Skeletal muscle tissue (tissue), 4 donors: ENCODE data around the gene NDUFS2. TPM values are rescaled to one million over a fixed set of nuclear protein-coding genes. Genes with fewer than 3 reads are reported as not detected.

Experiments
- H3K27ac ChIP-seq: one replicate; pipeline ENCODE4 v1.7.0; 2013; ENCODE audit warnings: mild to moderate bottlenecking, low read depth, low read length, inconsistent platforms
- H3K27me3 ChIP-seq, 3 donors: one replicate each; pipeline ENCODE4 v1.7.0; 2013; ENCODE audit warnings: low read length in 3 of 3; ENCODE audit not compliant: control insufficient read depth in 3 of 3, insufficient read depth in 3 of 3
- H3K36me3 ChIP-seq, 3 donors: one replicate each; pipeline ENCODE4 v1.7.0; 2013; ENCODE audit warnings: low read length in 3 of 3; ENCODE audit not compliant: control insufficient read depth in 3 of 3, insufficient read depth in 3 of 3
- H3K4me1 ChIP-seq, 3 donors: one replicate each; pipeline ENCODE4 v1.7.0; 2013; ENCODE audit warnings: low read length in 3 of 3, mild to moderate bottlenecking in 3 of 3; ENCODE audit not compliant: control insufficient read depth in 3 of 3, insufficient read depth in 3 of 3
- H3K4me3 ChIP-seq, 3 donors: one replicate each; pipeline ENCODE4 v1.7.0; 2013; ENCODE audit warnings: low read length in 3 of 3
- H3K9ac ChIP-seq, 3 donors: one replicate each; pipeline ENCODE4 v1.7.0; 2013; ENCODE audit warnings: low read length in 3 of 3, mild to moderate bottlenecking in 3 of 3, moderate library complexity in 2 of 3, low read depth in 1 of 3
- H3K9me3 ChIP-seq, 3 donors: one replicate each; pipeline ENCODE4 v1.7.0; 2013; ENCODE audit warnings: low read length in 3 of 3; ENCODE audit not compliant: control insufficient read depth in 3 of 3
- total RNA-seq: library from RNA; depleted of rRNA; stranded (reverse); fragments of >200 nt; gene quantifications from one replicate; pipeline ENCODE4 v1.2.3, GENCODE V29; 2014
- donor health status: Osteomylitis.

Gene NDUFS2
- total RNA-seq, result 147 TPM

GRCh38 chr1:161201836-161202712, at the start of gene NDUFS2:
TSS of gene NDUFS2 (plus strand) at chr1:161202367. CDS start at chr1:161202386, 19 bp downstream.
- no peaks in the 10 kb centered on the region for H3K27me3 ChIP-seq
- H3K4me3 ChIP-seq, result peak within 1 kb of the TSS; percentile 97 to 100 (median 99)
- peak within 1 kb of the TSS; percentile 99 for H3K27ac ChIP-seq
- H3K9me3 ChIP-seq, result no peaks in the 10 kb centered on the region
- H3K36me3 ChIP-seq, result peaks cover 14 to 34% (median 18%) of the 10 kb centered on the region in 3 donors
- H3K4me1 ChIP-seq, result peaks cover 62 to 83% (median 70%) of the 10 kb centered on the region in 3 donors
- H3K9ac ChIP-seq, result peak within 1 kb of the TSS; percentile 91 to 99 (median 99)

GRCh38 chr1:161153176-161153575, 49.0 kb upstream of the NDUFS2 start:
- Histone ChIP-seq H3K27me3 (no peaks in the 10 kb centered on the region), H3K36me3 (peaks cover 6 to 13% (median 10%) of the 10 kb centered on the region in 3 donors), H3K4me3 (peak overlapping the region; percentile 97 to 100 (median 99)), H3K9me3 (no peaks in the 10 kb centered on the region), H3K27ac (no peak overlapping the region), H3K4me1 (peaks cover 10 to 16% (median 12%) of the 10 kb centered on the region in 3 donors), H3K9ac (peak overlapping the region in 2 of 3 donors; percentile 98 to 99)

GRCh38 chr1:161153682-161154337, 48.4 kb upstream of the NDUFS2 start, which contains the start of gene UFC1:
TSS of gene UFC1 (plus strand) at chr1:161153978. CDS start at chr1:161153998, 20 bp downstream.
- H3K9ac ChIP-seq, result peak within 1 kb of the TSS; percentile 97 to 99 (median 98)
- no peaks in the 10 kb centered on the region for H3K27me3 ChIP-seq
- peak within 1 kb of the TSS; percentile 97 for H3K27ac ChIP-seq
- no peaks in the 10 kb centered on the region for H3K9me3 ChIP-seq
- H3K36me3 ChIP-seq, result peaks cover 9 to 16% (median 14%) of the 10 kb centered on the region in 3 donors
- H3K4me1 ChIP-seq, result peaks cover 15 to 22% (median 16%) of the 10 kb centered on the region in 3 donors
- H3K4me3 ChIP-seq, result peak within 1 kb of the TSS; percentile 97 to 100 (median 99)

GRCh38 chr1:161157867-161158266, 44.3 kb upstream of the NDUFS2 start:
- H3K9me3 ChIP-seq, result no peaks in the 10 kb centered on the region
- no peaks in the 10 kb centered on the region for H3K27me3 ChIP-seq
- no peak overlapping the region for H3K4me3 ChIP-seq
- no peak overlapping the region for H3K9ac ChIP-seq
- H3K4me1 ChIP-seq, result peaks cover 33 to 49% (median 38%) of the 10 kb centered on the region in 3 donors
- H3K27ac ChIP-seq, result no peak overlapping the region
- H3K36me3 ChIP-seq, result peaks cover 26 to 37% (median 33%) of the 10 kb centered on the region in 3 donors

GRCh38 chr1:161158316-161159010, 43.7 kb upstream of the NDUFS2 start:
- Histone ChIP-seq H3K27ac (peak overlapping the region; percentile 79), H3K4me3 (peak overlapping the region; percentile 79 to 98 (median 97)), H3K27me3 (no peaks in the 10 kb centered on the region), H3K9me3 (no peaks in the 10 kb centered on the region), H3K4me1 (peaks cover 33 to 52% (median 36%) of the 10 kb centered on the region in 3 donors), H3K36me3 (peaks cover 32 to 43% (median 39%) of the 10 kb centered on the region in 3 donors), H3K9ac (peak overlapping the region; percentile 91 to 93 (median 91))

GRCh38 chr1:161159087-161159912, 42.9 kb upstream of the NDUFS2 start, which contains the start of gene USP21:
TSS of gene USP21 (plus strand) at chr1:161159500. CDS start at chr1:161160641, 1,141 bp downstream.
- Histone ChIP-seq H3K36me3 (peaks cover 38 to 51% (median 43%) of the 10 kb centered on the region in 3 donors), H3K4me1 (peaks cover 31 to 47% (median 35%) of the 10 kb centered on the region in 3 donors)

GRCh38 chr1:161159913-161160243, 42.3 kb upstream of the NDUFS2 start:
- Histone ChIP-seq H3K9me3 (no peaks in the 10 kb centered on the region), H3K36me3 (peaks cover 40 to 55% (median 46%) of the 10 kb centered on the region in 3 donors), H3K9ac (peak overlapping the region; percentile 80 to 93 (median 91)), H3K27ac (peak overlapping the region; percentile 79), H3K27me3 (no peaks in the 10 kb centered on the region), H3K4me3 (peak overlapping the region; percentile 79 to 98 (median 97)), H3K4me1 (peaks cover 27 to 43% (median 29%) of the 10 kb centered on the region in 3 donors)

More at GRCh38 chr1:161159087-161159912, 42.9 kb upstream of the NDUFS2 start, which contains the start of gene USP21:
- peak within 1 kb of the TSS; percentile 79 for H3K27ac ChIP-seq
- peak within 1 kb of the TSS; percentile 91 to 93 (median 91) for H3K9ac ChIP-seq
- H3K4me3 ChIP-seq, result peak within 1 kb of the TSS; percentile 79 to 98 (median 97)
- no peaks in the 10 kb centered on the region for H3K9me3 ChIP-seq
- H3K27me3 ChIP-seq, result no peaks in the 10 kb centered on the region

GRCh38 chr1:161160671-161161145, 41.5 kb upstream of the NDUFS2 start:
- Histone ChIP-seq H3K4me3 (peak overlapping the region in 1 of 3 donors; percentile 97), H3K36me3 (peaks cover 43 to 58% (median 46%) of the 10 kb centered on the region in 3 donors), H3K9me3 (no peaks in the 10 kb centered on the region), H3K4me1 (peaks cover 32 to 45% (median 33%) of the 10 kb centered on the region in 3 donors), H3K27ac (no peak overlapping the region), H3K9ac (peak overlapping the region in 1 of 3 donors; percentile 45), H3K27me3 (no peaks in the 10 kb centered on the region)
